Gastrocnemius medialis (tissue), 4 donors: Measurements from ENCODE around the gene NLRP12. TPM values are rescaled to one million over a fixed set of nuclear protein-coding genes. Genes with fewer than 3 reads are reported as not detected.
"Not testable (repeated sequence)": the region's sequence is repeated elsewhere in the genome, so short reads cannot be mapped to it uniquely, and the experiment has no call there.

Experiments
- ATAC-seq, 2 donors: fragments of 150-250 bp; one replicate each; pipeline ENCODE4 v1.9.1; 2016
- DNase-seq, 2 donors: peaks; one replicate each; pipeline ENCODE4 v3.0.0-alpha.2; 2019
- H3K27ac ChIP-seq, 4 donors: fragments of 200-600 bp; sonication (generic); 1 replicate in 1 of 4; 2 replicates in 3 of 4; pipeline ENCODE4 v1.5.1; 2016 to 2018; ENCODE audit warnings: mild to moderate bottlenecking in 2 of 4, moderate library complexity in 1 of 4
- H3K27me3 ChIP-seq, 3 donors: fragments of 200-600 bp; sonication (generic) in 2 of 3; 1 replicate in 1 of 3; 2 replicates in 2 of 3; pipeline versions ENCODE4 v1.5.1 to v1.6.0; 2016 to 2019; ENCODE audit warnings: mild to moderate bottlenecking in 1 of 3, moderate library complexity in 1 of 3
- H3K36me3 ChIP-seq, 2 donors: fragments of 200-600 bp; sonication (generic) in 1 of 2; one replicate each; pipeline ENCODE4 v1.5.1; 2017 to 2018
- H3K4me1 ChIP-seq, 2 donors: fragments of 200-600 bp; sonication (generic) in 1 of 2; one replicate each; pipeline ENCODE4 v1.5.1; 2016 to 2017; ENCODE audit warnings: mild to moderate bottlenecking in 2 of 2
- H3K4me3 ChIP-seq, 4 donors: fragments of 200-600 bp; sonication (generic) in 3 of 4; 1 replicate in 1 of 4; 2 replicates in 3 of 4; pipeline ENCODE4 v1.5.1; 2016 to 2019; ENCODE audit warnings: mild to moderate bottlenecking in 2 of 4
- H3K9me3 ChIP-seq, 3 donors: fragments of 200-600 bp; sonication (generic) in 2 of 3; 1 replicate in 1 of 3; 2 replicates in 2 of 3; pipeline ENCODE4 v1.5.1; 2016 to 2019
- CTCF ChIP-seq, 5 experiments: fragments of 450-650 bp in 3 of 5; fragments of 200-600 bp in 2 of 5; sonication (generic) in 2 of 5; IDR thresholded peaks in 4 of 5; conservative IDR thresholded peaks in 1 of 5; 1 replicate in 4 of 5; 2 replicates in 1 of 5; pipeline ENCODE4 v1.5.1; 2016 to 2019; ENCODE audit warnings: antibody characterized with exemption in 5 of 5, mild to moderate bottlenecking in 3 of 5, moderate library complexity in 3 of 5
- POLR2A ChIP-seq, 2 donors: fragments of 450-650 bp; IDR thresholded peaks; one replicate each; pipeline ENCODE4 v1.6.1; 2017; ENCODE audit warnings: antibody characterized with exemption in 2 of 2, mild to moderate bottlenecking in 2 of 2, moderate library complexity in 2 of 2
- in situ Hi-C, 4 donors: fragments of 200-750 bp; cut with MboI; loops; one replicate each; pipeline versions ENCODE4 v1.15.0 to v1.8.0; 2017; ENCODE audit warnings: low sequenced_read_pairs in 4 of 4
- intact Hi-C: fragments of 100-400 bp; cut with DNase I; formaldehyde crosslinking; loops from one replicate; pipeline ENCODE4 v1.15.1; 2023; ENCODE audit warnings: low total_unique reads
- microRNA counts, 2 donors: library from miRNA; unstranded; fragments of <30 nt; microRNA quantifications; one replicate each; lab custom pipeline; 2016
- microRNA-seq, 2 donors: library from miRNA; unstranded; fragments of <30 nt; microRNA quantifications; one replicate each; pipeline ENCODE4, GENCODE V29; 2016; ENCODE audit warnings: borderline replicate concordance in 2 of 2
- total RNA-seq, 4 donors: library from RNA; depleted of rRNA; stranded (reverse); fragments of >200 nt; gene quantifications; one replicate each; pipeline versions ENCODE4 v1.1.0 to v1.2.3, GENCODE V29; 2016

NLRP12 gene
- total RNA-seq, 4 donors from 2014 or later = 0.31 to 0.52 (median 0.35) TPM; not detected in 1

GRCh38 chr19:53772943-53773342, 51.2 kb downstream of the NLRP12 start:
- intact Hi-C loops = no loop called here
- H3K4me3 ChIP-seq = no peak overlapping the region
- H3K27me3 ChIP-seq = no peaks in the 10 kb centered on the region
- in situ Hi-C loops = no loop called here
- no peak for TF ChIP-seq POLR2A (IDR thresholded peaks at IDR 0.05)
- TF ChIP-seq CTCF (IDR thresholded peaks at IDR 0.05 in 4 of 5, conservative IDR thresholded peaks at IDR 0.05 in 1 of 5) = peak; percentile 13 to 64 (median 47)
- no peak overlapping the region for H3K27ac ChIP-seq
- DNase-seq = no peak
- H3K4me1 ChIP-seq = no peaks in the 10 kb centered on the region
- H3K36me3 ChIP-seq = no peaks in the 10 kb centered on the region
- no peaks in the 10 kb centered on the region for H3K9me3 ChIP-seq
- ATAC-seq = no peak

- Histone ChIP-seq H3K9me3 (no peaks in the 10 kb centered on the region), H3K36me3 (no peaks in the 10 kb centered on the region), H3K27me3 (no peaks in the 10 kb centered on the region), H3K4me3 (no peak overlapping the region), H3K27ac (no peak overlapping the region), H3K4me1 (no peaks in the 10 kb centered on the region)
- in situ Hi-C loops (no loop called here), intact Hi-C loops (no loop called here)
- TF ChIP-seq CTCF (IDR thresholded peaks at IDR 0.05 in 4 of 5, conservative IDR thresholded peaks at IDR 0.05 in 1 of 5) (no peak), POLR2A (IDR thresholded peaks at IDR 0.05) (no peak)
- ATAC-seq = no peak
- no peak for DNase-seq
Observed at GRCh38 chr19:53771144-53771543, 53.0 kb downstream of the NLRP12 start.

- H3K4me3 ChIP-seq, H3K4me1 ChIP-seq, H3K27me3 ChIP-seq, in situ Hi-C loops, H3K27ac ChIP-seq, DNase-seq, ATAC-seq, H3K9me3 ChIP-seq, intact Hi-C loops, H3K36me3 ChIP-seq: not testable (repeated sequence)
Observed at GRCh38 chr19:53769696-53770309, 54.3 kb downstream of the NLRP12 start.

GRCh38 chr19:53768401-53768800, 55.7 kb downstream of the NLRP12 start:
- Histone ChIP-seq H3K4me1 (no peaks in the 10 kb centered on the region), H3K4me3 (no peak overlapping the region), H3K27me3 (no peaks in the 10 kb centered on the region), H3K27ac (no peak overlapping the region), H3K9me3 (no peaks in the 10 kb centered on the region), H3K36me3 (no peaks in the 10 kb centered on the region)
- in situ Hi-C loops = no loop called here
- no peak for ATAC-seq
- intact Hi-C loops = no loop called here
- DNase-seq = no peak
- TF ChIP-seq CTCF (IDR thresholded peaks at IDR 0.05 in 4 of 5, conservative IDR thresholded peaks at IDR 0.05 in 1 of 5) = no peak
- TF ChIP-seq POLR2A (IDR thresholded peaks at IDR 0.05) = no peak

GRCh38 chr19:53758991-53759390, 65.1 kb downstream of the NLRP12 start:
- DNase-seq, H3K4me1 ChIP-seq, ATAC-seq, H3K4me3 ChIP-seq, H3K9me3 ChIP-seq, H3K27me3 ChIP-seq, H3K36me3 ChIP-seq, H3K27ac ChIP-seq, in situ Hi-C loops, intact Hi-C loops: not testable (repeated sequence)

MicroRNAs encoded within 50 kb of the gene (microRNA counts, 767-probe panel; counts per million panel counts)
- microRNA hsa-miR-371a-3p (lab: Ali Mortazavi, UCI) = 356 to 448 counts per million in 2 donors
- 356 to 448 counts per million in 2 donors for microRNA hsa-miR-371a-5p (lab: Ali Mortazavi, UCI)
- 356 to 448 counts per million in 2 donors for microRNA hsa-miR-371b-3p (lab: Ali Mortazavi, UCI)
- microRNA hsa-miR-371b-5p (lab: Ali Mortazavi, UCI) = 356 to 448 counts per million in 2 donors
- 356 to 448 counts per million in 2 donors for microRNA hsa-miR-372 (lab: Ali Mortazavi, UCI)
- 356 to 448 counts per million in 2 donors for microRNA hsa-miR-373-3p (lab: Ali Mortazavi, UCI)
- microRNA hsa-miR-516a-3p (lab: Ali Mortazavi, UCI) = 356 to 448 counts per million in 2 donors
- 356 to 448 counts per million in 2 donors for microRNA hsa-miR-516a-5p (lab: Ali Mortazavi, UCI)
- microRNA hsa-miR-522-3p (lab: Ali Mortazavi, UCI) = 356 to 448 counts per million in 2 donors

Small RNA genes within 50 kb of the gene (microRNA-seq; reads per million reads assigned to microRNA genes)
- 0 to 0.85 reads per million in 2 donors for gene MIR1283-2
- gene MIR371A = 0 reads per million in 2 donors
- 0 to 5.1 reads per million in 2 donors for gene MIR372
- gene MIR373 = 0.85 to 1.2 reads per million in 2 donors
- gene MIR516A1 = 0 reads per million in 2 donors
- gene MIR516A2 = 0 reads per million in 2 donors
- 26.0 to 30.7 reads per million in 2 donors for gene MIR519A1
- 0 reads per million in 2 donors for gene MIR521-1
- 61.5 to 102 reads per million in 2 donors for gene MIR522
- 0 to 1.2 reads per million in 2 donors for gene MIR527

Other genes with a start within 250 kb of the NLRP12 start
- 1 to 10 TPM in 1 of 4 donors, not detected in 3; 3.0 TPM for gene DPRX, start 192.3 kb downstream of the NLRP12 start, total RNA-seq
- 10 to 100 TPM in 2 of 4 donors, 1 to 10 TPM in 2; 4.5 to 12.6 (median 8.8) TPM for gene MYADM, start 43.6 kb upstream of the NLRP12 start, total RNA-seq
- gene PRKCG, start 57.9 kb upstream of the NLRP12 start, total RNA-seq = not detected
- not detected for gene CACNG7, start 85.0 kb upstream of the NLRP12 start, total RNA-seq
- under 1 TPM; 0.02 to 0.10 (median 0.05) TPM for gene CACNG8, start 138.6 kb upstream of the NLRP12 start, total RNA-seq
- gene CACNG6, start 167.3 kb upstream of the NLRP12 start, total RNA-seq = 10 to 100 TPM; 25.2 to 50.3 (median 31.0) TPM
- gene VSTM1, start 239.6 kb upstream of the NLRP12 start, total RNA-seq = not detected